MM.1S (cell line): ENCODE data around the gene FGGY.
A peak's percentile ranks its signal among the peaks of the same experiment; 100 is the strongest.

Source experiments
- EZH2 ChIP-seq: fragments of 300-600 bp; sonication (generic); optimal IDR thresholded peaks from 2 replicates; pipeline ENCODE3; 2017; ENCODE audit warnings: low read depth, mild to moderate bottlenecking, antibody characterized with exemption, low read length, mixed read lengths
- TF ChIP-seq, protein P1 (sequence below): fragments of 300-600 bp; sonication (generic); IDR thresholded peaks from 2 replicates; pipeline ENCODE4 v1.5.1; 2016; ENCODE audit warnings: antibody characterized with exemption, low read length, mixed read lengths

GRCh38 chr1:59290193-59290949 is 6.5 kb upstream of the FGGY start:
- TF ChIP-seq, protein P1, sequence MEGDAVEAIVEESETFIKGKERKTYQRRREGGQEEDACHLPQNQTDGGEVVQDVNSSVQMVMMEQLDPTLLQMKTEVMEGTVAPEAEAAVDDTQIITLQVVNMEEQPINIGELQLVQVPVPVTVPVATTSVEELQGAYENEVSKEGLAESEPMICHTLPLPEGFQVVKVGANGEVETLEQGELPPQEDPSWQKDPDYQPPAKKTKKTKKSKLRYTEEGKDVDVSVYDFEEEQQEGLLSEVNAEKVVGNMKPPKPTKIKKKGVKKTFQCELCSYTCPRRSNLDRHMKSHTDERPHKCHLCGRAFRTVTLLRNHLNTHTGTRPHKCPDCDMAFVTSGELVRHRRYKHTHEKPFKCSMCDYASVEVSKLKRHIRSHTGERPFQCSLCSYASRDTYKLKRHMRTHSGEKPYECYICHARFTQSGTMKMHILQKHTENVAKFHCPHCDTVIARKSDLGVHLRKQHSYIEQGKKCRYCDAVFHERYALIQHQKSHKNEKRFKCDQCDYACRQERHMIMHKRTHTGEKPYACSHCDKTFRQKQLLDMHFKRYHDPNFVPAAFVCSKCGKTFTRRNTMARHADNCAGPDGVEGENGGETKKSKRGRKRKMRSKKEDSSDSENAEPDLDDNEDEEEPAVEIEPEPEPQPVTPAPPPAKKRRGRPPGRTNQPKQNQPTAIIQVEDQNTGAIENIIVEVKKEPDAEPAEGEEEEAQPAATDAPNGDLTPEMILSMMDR = peak; percentile 56
- no peak for TF ChIP-seq EZH2
